ENCODE measurements around the gene NBPF9.
"Not testable (repeated sequence)": the region's sequence is repeated elsewhere in the genome, so short reads cannot be mapped to it uniquely, and the experiment has no call there.

NBPF9 gene

GRCh38 chr1:149015522-149015921 lies 87.8 kb downstream of the NBPF9 start:
- not testable (repeated sequence) for DNase-seq (ENCODE audit: low spot score)

GRCh38 chr1:149013513-149013912 lies 89.8 kb downstream of the NBPF9 start:
- not testable (repeated sequence) for DNase-seq (ENCODE audit: low spot score)

- DNase-seq (ENCODE audit: low spot score) = not testable (repeated sequence)
These were observed 90.8 kb downstream of the NBPF9 start for GRCh38 chr1:149012599-149012998.

DNA sequence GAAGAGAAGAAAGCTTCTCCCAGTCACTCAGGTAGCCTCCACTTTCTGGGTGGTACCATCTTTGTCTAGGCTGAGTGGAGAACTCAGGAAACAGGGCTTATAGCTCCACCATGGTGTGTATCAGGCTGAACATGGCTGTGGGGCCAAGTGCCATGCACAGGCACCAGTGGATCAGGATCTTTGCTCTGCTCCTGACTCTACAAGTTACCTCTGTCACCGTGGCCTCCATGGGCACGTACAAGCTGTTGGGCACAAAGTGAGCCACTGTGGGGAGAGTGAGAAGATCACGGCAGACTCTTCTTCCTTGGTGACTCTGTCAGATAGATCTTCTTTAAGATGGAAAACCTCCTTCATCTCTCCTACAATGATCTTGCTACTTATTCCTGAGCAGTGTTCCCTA lies 93.6 kb downstream of the NBPF9 start:
- DNase-seq (ENCODE audit: low spot score) = not testable (repeated sequence)

GRCh38 chr1:149008769-149009168 lies 94.6 kb downstream of the NBPF9 start:
- not testable (repeated sequence) for DNase-seq (ENCODE audit: low spot score)

- DNase-seq (ENCODE audit: low spot score) = not testable (repeated sequence)
These were observed 95.0 kb downstream of the NBPF9 start for GRCh38 chr1:149008326-149008725.

Measured in kidney tubule cell (primary cell).